Sigmoid colon (tissue), 4 donors: ENCODE measurements around the gene LSM14A.

Source experiments
- CTCF ChIP-seq, 4 experiments: fragments of 450-650 bp in 3 of 4; fragments of 200-600 bp in 1 of 4; IDR thresholded peaks; one replicate each; pipeline ENCODE4 v1.5.1; 2016 to 2019; ENCODE audit warnings: antibody characterized with exemption in 4 of 4, mild to moderate bottlenecking in 3 of 4, moderate library complexity in 2 of 4
- EP300 ChIP-seq, 4 donors: sonication (generic); formaldehyde crosslinking; IDR thresholded peaks; one replicate each; pipeline ENCODE4 v1.6.1; 2017; ENCODE audit warnings: antibody characterized with exemption in 4 of 4
- POLR2A ChIP-seq, 2 donors: fragments of 450-650 bp; IDR thresholded peaks; one replicate each; pipeline ENCODE4 v1.6.1; 2016; ENCODE audit warnings: antibody characterized with exemption in 2 of 2, mild to moderate bottlenecking in 2 of 2, moderate library complexity in 2 of 2

- no peak for TF ChIP-seq CTCF (IDR thresholded peaks at IDR 0.05)
- TF ChIP-seq POLR2A (IDR thresholded peaks at IDR 0.05), result no peak
- TF ChIP-seq EP300 (IDR thresholded peaks at IDR 0.05), result no peak
Measured at GRCh38 chr19:34278783-34279182, 106.5 kb downstream of the LSM14A start.
